Measurements from ENCODE around the gene TECPR1. TPM values are rescaled to one million over a fixed set of nuclear protein-coding genes. Genes with fewer than 3 reads are reported as not detected.

Gene TECPR1, protein sequence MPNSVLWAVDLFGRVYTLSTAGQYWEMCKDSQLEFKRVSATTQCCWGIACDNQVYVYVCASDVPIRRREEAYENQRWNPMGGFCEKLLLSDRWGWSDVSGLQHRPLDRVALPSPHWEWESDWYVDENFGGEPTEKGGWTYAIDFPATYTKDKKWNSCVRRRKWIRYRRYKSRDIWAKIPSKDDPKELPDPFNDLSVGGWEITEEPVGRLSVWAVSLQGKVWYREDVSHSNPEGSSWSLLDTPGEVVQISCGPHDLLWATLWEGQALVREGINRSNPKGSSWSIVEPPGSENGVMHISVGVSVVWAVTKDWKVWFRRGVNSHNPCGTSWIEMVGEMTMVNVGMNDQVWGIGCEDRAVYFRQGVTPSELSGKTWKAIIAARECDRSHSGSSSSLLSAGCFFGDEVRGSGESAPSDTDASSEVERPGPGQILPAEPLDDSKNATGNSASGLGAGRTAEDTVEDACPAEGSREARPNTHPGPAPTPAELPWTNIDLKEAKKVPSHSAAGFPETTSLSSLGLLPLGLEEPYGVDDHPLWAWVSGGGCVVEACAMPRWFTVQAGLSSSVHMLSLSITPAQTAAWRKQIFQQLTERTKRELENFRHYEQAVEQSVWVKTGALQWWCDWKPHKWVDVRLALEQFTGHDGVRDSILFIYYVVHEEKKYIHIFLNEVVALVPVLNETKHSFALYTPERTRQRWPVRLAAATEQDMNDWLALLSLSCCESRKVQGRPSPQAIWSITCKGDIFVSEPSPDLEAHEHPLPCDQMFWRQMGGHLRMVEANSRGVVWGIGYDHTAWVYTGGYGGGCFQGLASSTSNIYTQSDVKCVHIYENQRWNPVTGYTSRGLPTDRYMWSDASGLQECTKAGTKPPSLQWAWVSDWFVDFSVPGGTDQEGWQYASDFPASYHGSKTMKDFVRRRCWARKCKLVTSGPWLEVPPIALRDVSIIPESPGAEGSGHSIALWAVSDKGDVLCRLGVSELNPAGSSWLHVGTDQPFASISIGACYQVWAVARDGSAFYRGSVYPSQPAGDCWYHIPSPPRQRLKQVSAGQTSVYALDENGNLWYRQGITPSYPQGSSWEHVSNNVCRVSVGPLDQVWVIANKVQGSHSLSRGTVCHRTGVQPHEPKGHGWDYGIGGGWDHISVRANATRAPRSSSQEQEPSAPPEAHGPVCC
- polyA plus RNA-seq (ENCODE audit: insufficient read length in 4 of 4), result 10 to 100 TPM; 15.7 to 18.0 (median 16.4) TPM

DNA sequence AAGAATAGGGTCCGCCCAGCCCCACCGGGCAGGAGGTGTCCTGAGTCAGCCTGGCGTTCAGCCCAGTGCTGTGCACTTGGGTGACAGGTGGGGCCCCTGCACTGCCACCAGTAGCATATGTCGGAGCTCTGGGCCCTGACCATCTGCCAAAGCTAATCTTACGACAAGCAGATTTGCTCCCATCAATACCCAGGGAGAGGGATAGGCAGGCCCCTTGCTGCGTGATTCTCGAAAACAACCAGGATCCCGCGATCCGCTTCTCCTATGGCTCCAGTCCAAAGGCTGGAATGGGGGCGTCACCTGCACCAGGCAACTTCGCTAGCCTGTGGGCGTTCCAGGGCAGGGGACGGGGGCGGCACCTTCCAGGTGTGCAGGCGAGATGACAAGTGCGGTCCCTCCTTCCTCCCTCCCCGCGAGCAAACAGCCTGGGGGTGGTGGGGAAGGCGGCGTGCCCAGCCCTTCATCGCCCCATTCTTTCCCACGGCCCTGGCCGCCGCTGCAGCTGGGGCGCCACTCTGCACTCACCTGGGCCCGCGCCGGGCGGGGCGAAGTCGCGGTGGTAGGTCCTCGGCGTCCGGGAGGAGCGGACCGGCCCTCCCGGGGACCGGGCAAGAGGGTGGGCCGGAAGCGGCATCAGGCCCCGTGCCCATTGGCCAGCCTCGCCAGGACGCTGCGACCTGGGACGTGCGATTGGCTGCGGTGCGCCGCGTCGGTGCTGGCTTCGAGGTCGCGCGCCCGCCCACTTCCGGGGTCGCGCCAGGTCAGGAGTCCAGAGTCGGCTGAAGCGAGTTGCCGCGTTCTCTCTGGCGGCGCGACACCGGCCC is at the start of gene TECPR1:
Gene TECPR1, minus strand, starts transcription at position 632 of the 824 bp plus-strand sequence. CDS start 6,086 bp downstream, outside the sequence.
- peak; percentile 80 to 89 (median 82) for DNase-seq (ENCODE audit: low read depth in 4 of 4, low spot score in 3 of 4)

DNA sequence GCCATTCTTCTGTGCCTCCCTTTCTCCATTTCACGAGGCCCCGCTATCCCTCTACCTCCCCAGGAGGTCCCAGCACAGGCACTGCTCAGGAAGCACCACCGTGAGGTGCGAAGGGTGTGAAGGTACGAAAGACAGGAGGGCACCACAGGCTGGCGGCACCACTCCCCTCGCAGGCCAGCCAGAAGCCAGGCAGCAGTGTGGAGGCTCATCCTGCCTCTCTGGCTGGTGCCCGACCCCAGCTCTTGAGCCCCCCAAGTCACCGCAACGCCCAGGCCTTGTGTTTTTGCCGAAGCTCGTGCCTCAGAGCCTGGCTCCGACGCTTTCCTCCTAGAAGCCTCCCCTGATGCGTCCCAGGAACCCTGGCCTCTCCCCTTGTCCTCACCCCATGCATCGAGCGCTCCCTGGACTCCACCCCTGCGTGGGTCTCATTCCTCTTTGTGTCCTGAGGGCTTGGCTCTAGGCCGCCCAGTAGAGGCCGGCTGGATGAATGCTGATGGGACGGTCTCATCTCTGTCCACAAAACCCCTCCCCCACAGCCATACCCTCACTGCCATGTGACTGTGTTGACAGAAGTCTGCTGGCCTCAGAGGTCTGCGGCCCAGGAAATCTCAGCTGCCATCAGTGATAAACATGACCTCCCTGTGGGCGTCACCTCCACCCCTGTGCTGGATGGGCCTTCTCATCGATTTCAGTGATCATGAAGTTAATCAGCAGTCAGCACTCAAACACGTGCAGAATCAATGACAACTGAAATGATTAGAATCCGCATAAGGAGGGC is 48.8 kb upstream of the TECPR1 start:
- no peak for DNase-seq (ENCODE audit: low read depth in 4 of 4, low spot score in 3 of 4)

DNA sequence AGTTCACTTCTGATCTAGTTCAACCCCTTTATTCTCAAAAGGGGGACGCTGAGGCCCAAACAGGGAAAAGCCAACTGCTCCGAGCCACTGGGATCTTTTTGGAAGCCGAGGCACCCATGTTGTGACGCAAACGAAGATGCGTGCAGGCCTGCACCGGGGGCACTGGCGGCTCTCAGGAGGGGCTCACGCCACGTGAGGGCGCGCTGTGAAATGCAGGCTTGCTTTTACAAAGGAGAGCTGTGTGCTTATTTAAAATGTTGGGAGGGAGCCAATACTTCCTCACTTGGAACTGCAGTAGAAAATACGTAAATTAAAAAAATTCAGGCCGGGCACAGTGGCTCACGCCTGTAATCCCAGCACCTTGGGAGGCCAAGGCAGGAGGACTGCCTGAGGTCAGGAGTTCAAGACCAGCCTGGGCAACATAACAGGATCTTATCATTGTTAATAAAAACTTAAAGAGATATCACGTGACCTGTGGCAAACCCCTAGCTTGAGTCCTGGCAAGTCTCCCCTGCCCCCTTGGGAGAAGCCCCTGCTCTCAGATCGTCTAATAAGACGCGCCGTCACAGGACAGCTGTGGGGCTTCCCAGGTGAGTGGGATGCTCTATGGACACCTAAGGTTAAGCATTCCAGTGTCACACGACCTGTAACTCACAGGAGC is 45.7 kb upstream of the TECPR1 start:
- no peak for DNase-seq (ENCODE audit: low read depth in 4 of 4, low spot score in 3 of 4)

DNA sequence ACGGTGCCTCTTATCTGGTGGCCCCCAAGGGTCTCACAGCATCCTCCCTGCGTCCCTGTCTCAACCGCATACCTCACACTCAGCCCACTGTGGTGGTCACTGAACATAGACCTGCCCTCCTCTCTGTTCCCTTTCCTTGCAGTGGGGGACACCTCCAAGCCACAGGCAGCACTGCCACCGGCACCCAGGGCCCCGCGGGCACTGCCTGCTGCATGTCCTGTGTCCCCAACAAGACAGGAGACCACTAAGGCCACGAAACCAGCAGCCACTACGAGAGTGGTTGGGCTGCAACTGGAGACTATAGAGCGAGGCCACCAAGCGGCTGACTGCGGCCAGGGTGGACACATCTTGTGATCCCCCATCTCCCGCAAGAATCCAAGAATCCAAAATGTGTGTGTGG is 44.8 kb upstream of the TECPR1 start:
- DNase-seq (ENCODE audit: low read depth in 4 of 4, low spot score in 3 of 4), result no peak

DNA sequence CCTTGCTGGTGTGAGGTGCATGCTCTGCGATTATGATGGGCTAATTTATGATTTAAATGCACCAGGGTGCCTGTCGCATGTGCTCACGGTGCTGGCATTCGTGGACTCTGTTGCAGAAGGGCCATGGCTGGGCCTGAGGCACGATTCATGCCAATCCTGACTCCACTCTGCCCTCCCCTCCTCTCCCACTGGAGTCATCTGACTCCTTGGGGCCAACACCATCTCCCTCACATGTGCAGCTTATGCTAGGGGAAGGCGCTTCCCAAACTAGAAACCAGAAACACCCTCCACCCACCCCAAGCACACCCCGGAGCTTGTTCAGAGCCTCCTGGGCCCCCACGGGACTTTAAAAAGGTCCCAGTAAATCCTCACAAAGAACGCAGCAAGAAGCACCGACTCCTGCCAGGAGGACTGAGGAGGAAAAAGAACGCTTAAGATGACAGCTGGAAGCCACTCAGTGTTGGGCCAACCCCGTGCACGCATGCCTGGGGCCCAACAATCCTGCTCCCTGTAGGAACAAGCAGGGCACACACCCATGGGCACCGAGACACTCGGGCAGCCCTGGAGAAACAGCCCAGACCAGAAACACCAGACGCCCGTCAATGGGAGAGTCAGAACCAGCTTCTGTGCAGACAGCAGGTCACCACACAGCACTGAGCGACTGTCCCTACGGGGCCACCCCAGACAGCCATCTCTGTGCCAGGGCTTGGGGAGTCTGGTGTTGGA is 43.6 kb upstream of the TECPR1 start:
- DNase-seq (ENCODE audit: low read depth in 4 of 4, low spot score in 3 of 4), result no peak

DNA sequence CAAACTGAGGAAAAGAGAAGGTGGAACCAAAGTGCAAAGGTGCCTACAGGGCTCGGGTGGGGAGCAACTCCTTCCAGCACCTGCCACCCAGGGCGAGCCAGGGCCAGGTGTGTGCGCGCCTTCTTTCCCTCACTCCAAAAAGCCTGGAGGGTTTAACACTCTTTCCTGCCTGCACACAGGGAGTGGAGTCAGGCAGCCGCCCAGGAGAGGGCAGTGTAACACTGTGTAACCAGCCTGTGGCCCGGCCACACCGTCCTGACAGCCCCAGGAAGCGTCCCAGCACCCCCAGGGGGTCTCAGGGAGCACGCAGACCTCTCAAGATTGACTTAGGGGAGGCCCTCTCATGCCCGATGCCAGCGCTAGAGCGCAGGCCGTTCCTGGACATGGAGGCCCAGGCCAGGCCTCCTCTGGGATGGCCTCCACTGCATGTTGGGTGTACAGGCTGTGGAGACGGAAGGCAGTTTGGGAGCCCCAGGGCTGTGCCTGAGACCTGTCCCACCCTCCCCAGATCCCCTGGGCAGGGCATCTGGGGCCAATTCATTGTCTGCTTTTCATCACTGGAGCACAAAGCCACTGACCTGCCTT is 42.9 kb upstream of the TECPR1 start:
- DNase-seq (ENCODE audit: low read depth in 4 of 4, low spot score in 3 of 4), result no peak

DNA sequence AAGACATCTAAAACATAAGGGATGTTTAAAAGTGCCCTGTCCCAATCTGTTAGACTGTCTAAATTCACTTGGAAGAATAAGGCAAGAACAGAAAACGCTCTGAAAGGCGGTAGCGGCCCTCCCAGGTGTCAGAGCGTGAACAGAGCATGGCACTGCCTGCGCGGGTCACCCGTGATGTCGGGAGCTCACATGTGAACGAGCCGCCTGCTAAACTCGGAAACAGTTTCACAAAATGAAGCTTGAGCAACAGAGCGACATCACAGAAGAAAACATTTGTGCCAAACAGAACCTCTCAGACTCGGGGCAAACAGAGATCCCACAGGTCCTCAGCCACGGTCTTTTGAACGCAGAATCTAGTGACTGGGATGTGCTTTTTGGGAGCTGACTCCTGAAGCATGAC is 42.3 kb upstream of the TECPR1 start:
- no peak for DNase-seq (ENCODE audit: low read depth in 4 of 4, low spot score in 3 of 4)

DNA sequence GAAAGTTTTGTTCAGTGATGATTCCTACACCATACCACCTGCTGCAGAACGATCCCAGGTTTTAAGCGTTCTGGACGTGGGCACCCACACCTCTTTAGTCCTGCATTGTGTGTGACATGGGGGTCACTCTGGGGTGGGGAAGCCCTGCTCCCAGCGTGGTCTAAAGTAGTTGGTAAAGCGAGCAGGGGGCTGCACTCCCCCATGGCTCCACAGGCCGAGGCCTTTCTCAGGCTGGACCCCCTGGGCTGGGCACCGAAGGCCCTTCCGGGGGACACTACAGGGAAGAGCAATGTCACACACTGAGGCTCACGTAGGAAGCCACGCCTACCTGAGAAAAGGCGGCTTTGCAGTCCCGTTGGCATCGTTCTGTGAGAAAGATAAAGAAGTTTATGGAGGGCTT is 41.7 kb upstream of the TECPR1 start:
- no peak for DNase-seq (ENCODE audit: low read depth in 4 of 4, low spot score in 3 of 4)

DNA sequence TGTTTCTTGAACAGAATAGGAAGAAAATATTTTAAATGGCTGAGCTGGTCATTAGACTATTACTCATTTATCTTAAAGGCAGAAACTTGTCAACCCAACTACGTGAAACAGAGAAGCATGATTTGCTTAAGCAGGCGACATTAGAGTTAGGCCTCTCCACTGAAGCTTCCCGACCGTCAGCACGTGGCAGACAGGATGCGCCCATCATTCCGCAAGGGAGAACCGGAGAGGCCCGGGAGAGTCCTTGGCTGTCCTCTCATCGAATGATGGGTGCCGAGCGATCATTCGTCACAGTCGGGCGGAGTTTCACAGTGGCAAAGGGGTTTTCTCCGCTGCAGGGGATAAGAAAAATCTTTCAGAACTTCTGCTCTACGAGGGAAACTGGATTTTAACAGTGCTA is 41.2 kb upstream of the TECPR1 start:
- DNase-seq (ENCODE audit: low read depth in 4 of 4, low spot score in 3 of 4), result no peak

DNA sequence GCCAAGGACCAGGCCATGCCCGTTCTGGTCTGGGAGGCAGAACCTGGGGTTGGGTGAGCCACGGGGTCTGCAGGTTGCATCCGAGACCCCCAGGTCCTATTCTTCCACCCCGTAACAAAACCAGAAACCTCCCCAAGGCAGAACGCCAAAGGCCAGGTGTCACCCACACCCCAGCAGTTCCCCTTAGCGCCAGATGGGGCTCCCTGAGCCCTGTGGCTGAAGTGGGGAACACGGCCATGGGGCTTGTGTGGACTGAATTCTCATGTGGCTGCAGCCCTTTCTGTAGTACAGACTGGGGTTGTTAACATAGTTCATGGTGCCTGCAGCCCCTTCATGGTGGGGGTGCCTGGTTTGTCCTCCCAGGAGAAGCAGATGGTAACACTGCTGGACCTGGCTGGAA is 39.7 kb upstream of the TECPR1 start:
- DNase-seq (ENCODE audit: low read depth in 4 of 4, low spot score in 3 of 4), result no peak

DNA sequence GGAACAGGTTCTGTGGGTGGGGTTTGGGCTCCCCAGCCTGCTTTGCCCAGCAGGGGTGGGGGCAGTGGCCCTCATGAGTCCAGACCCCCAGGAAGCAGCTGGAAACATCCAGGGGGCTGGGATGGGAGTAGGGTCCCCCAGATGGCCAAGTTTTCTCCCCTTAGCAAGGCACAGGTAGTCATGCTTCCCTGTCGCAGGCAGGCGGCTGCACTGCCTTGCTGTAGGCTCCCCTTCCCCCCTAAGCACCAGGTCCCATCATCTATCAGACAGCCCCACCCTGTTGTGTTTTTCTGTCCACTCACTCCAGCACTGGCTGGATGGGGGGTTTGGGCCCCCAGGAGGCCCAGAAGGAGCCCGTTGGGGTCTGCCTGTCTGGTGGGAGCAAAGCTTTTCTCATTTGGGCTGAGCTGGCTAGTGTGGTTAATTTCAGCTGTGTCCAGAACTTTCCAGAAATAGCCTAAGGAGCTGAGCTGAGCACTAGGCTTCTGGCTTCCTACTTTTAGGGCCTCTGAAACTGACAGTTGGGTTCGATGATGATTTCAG is 37.4 kb upstream of the TECPR1 start:
- no peak for DNase-seq (ENCODE audit: low read depth in 4 of 4, low spot score in 3 of 4)

DNA sequence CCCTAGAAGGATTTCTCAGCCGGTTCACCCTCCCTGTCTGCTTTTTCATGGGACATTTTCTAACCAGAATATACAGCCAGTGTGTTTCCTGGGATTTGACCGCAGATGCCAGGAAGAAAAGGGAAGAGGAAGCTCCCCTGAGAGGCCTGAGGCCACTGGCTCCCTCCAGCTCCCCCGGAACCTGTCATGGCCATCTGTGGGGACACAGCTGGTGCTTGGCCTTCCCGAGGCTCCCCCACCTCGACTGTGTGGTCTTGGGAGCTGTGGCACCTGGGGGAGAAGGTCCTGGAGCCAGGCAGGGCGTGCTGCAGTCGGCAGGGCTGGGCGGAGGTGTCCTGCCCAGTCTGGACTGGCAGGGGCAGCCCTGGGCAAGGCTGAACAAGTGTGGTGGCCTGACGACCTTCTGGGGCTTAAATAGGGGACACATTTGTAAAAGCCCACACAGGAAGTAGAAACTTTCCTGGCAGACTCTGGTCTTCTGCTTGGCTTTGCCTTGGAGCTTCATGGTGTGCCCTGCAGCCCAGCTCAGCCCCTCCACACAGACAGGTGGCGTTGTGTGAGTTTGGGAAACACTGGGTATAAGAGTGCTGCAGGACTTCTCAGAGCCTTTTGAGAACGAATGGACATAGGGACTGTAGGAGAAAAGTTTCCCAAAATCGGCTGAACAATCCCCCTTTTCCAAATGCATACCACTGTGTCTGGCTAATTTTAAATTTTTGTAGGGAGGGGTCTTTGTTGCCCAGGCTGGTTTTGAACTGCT is 36.2 kb upstream of the TECPR1 start:
- no peak for DNase-seq (ENCODE audit: low read depth in 4 of 4, low spot score in 3 of 4)

DNA sequence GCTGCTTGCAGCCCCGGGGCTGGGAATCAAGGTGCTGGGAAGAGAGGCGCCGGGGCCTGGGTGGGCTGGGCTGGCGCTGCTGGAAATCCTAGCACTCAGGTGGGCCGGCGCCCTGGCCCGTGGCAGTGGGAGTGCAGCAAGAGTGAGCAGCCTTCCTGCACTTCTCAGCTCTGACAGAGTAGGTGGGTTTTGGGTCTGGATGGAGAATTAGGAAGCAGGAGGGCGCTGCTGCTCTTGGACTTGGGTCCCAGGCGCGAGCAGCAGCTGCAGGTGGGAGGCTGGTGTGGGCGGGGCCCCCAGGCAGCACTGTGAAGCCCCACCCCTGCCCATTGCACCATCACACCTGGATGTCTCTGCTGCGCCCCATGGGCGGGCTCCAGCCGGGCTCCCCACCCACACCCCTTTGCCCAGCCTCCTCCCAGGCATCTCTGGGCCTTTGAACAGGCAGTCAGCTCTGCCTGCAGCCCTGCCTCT is 35.5 kb upstream of the TECPR1 start:
- no peak for DNase-seq (ENCODE audit: low read depth in 4 of 4, low spot score in 3 of 4)

DNA sequence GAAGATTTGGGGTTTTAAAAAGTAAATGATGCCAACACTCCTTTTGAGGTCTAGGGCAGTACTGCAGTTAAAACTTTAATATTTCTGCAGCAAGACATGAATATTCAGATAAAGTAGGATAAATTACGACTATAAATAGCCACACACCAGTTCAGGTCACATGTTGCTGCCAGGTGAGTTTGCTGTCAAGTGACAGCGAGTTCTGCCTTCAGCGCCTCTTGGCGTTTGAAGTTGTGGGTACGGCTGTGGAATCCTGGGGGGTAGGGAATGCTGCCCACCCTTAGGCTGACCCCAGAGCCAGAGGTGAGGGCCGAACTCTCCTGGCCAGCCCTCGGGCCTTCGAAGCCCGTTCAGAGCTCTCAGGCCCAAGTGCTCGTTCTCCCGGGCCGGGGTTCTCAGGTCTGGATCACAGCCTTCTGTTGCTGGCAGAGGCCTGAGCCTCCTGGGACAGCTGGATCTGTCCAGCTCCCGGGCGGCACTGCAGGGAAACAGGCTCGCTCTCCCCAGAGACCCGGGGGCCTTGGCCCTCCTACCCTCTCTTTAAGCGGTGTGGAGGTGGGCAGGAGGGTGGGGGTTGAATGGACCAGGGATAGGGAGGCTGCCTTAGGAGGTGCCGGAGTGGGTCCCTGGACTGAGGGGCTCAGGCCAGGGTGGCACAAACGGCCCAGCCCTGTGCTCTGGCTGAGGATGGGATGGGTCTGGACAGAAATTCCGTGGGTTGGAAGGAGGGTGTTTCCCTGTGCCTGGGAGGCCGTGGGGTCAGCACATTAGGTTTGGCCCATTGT is 34.9 kb upstream of the TECPR1 start:
- DNase-seq (ENCODE audit: low read depth in 4 of 4, low spot score in 3 of 4), result no peak

DNA sequence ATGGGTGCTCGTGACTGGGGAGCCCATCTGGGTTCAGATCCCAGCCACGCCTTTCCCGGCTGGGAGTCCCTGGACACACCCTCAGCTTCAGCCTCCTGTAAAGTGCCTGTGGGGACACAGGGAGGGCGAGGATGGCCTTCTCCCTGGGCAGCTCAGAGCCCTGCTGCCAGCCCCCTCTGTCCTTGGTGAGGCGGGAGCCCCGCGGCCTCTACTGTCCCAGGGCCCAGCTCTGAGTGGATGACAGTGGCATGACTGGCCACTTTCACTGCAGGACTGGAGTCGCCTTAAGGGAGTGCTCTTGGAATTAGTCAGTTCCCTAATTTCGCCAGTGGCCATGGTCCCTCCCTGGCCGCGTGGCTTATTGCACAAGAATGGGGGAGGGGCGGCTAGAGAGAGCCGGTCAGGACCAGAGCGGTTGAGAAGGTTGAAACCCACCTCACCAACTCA is 34.1 kb upstream of the TECPR1 start:
- no peak for DNase-seq (ENCODE audit: low read depth in 4 of 4, low spot score in 3 of 4)
